A549 (cell line): Measurements from ENCODE around the gene PRAME.

Experiments used
- CBX8 ChIP-seq: fragments of 200-600 bp; sonication (generic); IDR thresholded peaks from 2 replicates; pipeline ENCODE4 v1.6.1; 2016
- TF ChIP-seq, protein P1 (sequence below): fragments of >200 bp; sonication (Bioruptor Twin); formaldehyde crosslinking; IDR thresholded peaks from 3 replicates; pipeline ENCODE4 v1.5.1; 2016

DNA sequence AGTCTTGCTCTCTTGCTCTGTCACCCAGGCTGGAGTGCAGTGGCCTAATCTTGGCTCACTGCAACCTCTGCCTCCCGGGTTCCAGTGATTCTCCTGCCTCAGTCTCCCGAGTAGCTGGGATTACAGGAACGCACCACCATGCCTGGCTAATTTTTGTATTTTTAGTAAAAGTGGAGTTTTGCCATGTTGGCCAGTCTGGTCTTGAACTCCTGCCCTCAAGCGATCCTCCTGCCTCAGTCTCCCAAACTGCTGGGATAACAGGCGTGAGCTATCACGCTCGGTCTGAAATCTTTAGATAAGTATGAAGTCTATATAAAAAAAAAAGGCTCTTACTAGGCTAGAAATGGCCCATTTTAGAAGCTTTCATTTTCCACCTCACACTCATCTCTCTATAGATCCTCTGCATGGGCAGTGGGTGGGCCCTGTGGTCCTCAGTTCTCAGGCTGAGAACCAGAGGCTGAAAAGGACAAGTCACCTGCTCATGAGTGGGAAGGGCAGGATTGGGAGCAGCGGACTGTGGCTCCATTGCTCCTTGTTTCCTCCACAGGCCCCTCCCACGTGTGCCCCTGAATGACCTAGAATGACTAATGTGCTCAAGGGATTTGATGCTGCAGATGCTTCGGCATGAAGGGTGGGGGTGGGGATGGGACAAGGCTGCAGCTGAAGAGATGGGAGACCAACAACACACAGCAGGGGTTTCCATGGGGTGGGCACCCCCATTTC is 19.8 kb upstream of the PRAME start:
- no peak for TF ChIP-seq CBX8
- TF ChIP-seq, protein P1, sequence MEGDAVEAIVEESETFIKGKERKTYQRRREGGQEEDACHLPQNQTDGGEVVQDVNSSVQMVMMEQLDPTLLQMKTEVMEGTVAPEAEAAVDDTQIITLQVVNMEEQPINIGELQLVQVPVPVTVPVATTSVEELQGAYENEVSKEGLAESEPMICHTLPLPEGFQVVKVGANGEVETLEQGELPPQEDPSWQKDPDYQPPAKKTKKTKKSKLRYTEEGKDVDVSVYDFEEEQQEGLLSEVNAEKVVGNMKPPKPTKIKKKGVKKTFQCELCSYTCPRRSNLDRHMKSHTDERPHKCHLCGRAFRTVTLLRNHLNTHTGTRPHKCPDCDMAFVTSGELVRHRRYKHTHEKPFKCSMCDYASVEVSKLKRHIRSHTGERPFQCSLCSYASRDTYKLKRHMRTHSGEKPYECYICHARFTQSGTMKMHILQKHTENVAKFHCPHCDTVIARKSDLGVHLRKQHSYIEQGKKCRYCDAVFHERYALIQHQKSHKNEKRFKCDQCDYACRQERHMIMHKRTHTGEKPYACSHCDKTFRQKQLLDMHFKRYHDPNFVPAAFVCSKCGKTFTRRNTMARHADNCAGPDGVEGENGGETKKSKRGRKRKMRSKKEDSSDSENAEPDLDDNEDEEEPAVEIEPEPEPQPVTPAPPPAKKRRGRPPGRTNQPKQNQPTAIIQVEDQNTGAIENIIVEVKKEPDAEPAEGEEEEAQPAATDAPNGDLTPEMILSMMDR, result no peak
